HepG2 (cell line): ENCODE results near the gene INTS15. TPM values are rescaled to one million over a fixed set of nuclear protein-coding genes. Genes with fewer than 3 reads are reported as not detected.

Source experiments
- ISL2 ChIP-seq: sonication (generic); formaldehyde crosslinking; IDR thresholded peaks from 2 replicates; pipeline ENCODE4 v1.5.0; 2020; ENCODE audit warnings: missing genetic modification reagents
- KMT2A ChIP-seq: sonication (generic); formaldehyde crosslinking; IDR thresholded peaks from 2 replicates; pipeline ENCODE4 v1.4.0; 2020; ENCODE audit warnings: missing genetic modification reagents
- KMT2B ChIP-seq: IDR thresholded peaks from 2 replicates; pipeline ENCODE4 v1.6.1; 2016; ENCODE audit warnings: missing genetic modification reagents, missing compliant biosample characterization
- MXI1 ChIP-seq: IDR thresholded peaks from 3 replicates; pipeline ENCODE4 v1.6.1; 2012; ENCODE audit warnings: low read depth, low read length, inconsistent platforms, borderline replicate concordance
- NCOA2 ChIP-seq: sonication (generic); formaldehyde crosslinking; IDR thresholded peaks from 2 replicates; pipeline ENCODE4 v1.8.0; 2022; ENCODE audit warnings: inconsistent platforms
- PHB2 ChIP-seq: fragments of 450-650 bp; IDR thresholded peaks from 2 replicates; pipeline ENCODE4 v1.6.1; 2018; ENCODE audit not compliant: partially characterized antibody
- PHF8 ChIP-seq: sonication (generic); formaldehyde crosslinking; IDR thresholded peaks from 2 replicates; pipeline ENCODE4 v1.5.0; 2020; ENCODE audit warnings: missing genetic modification reagents
- PITX1 ChIP-seq: sonication (generic); formaldehyde crosslinking; IDR thresholded peaks from 2 replicates; pipeline ENCODE4 v1.5.1; 2020; ENCODE audit warnings: mild to moderate bottlenecking, missing genetic modification reagents
- U2AF2 ChIP-seq: fragments of 200-400 bp; formaldehyde crosslinking; IDR thresholded peaks from 2 replicates; pipeline ENCODE4 v1.6.1; 2017; ENCODE audit warnings: low read depth, mild to moderate bottlenecking, low read length
- ZBTB3 ChIP-seq: sonication (generic); formaldehyde crosslinking; IDR thresholded peaks from 2 replicates; pipeline ENCODE4 v1.4.0; 2020; ENCODE audit warnings: low read depth, mild to moderate bottlenecking, moderate library complexity, missing genetic modification reagents, borderline replicate concordance
- ZKSCAN8 ChIP-seq: IDR thresholded peaks from 2 replicates; pipeline ENCODE4 v1.6.1; 2016; ENCODE audit warnings: borderline replicate concordance, missing genetic modification reagents, missing compliant biosample characterization
- ZMAT3 ChIP-seq: sonication (generic); formaldehyde crosslinking; conservative IDR thresholded peaks from 2 replicates; pipeline ENCODE4 v1.7.0; 2021; ENCODE audit warnings: missing genetic modification reagents
- ZMYM2 ChIP-seq: sonication (generic); formaldehyde crosslinking; IDR thresholded peaks from 2 replicates; pipeline ENCODE4 v1.8.0; 2022; ENCODE audit warnings: mild to moderate bottlenecking, missing genetic modification reagents
- ZNF101 ChIP-seq: sonication (generic); formaldehyde crosslinking; IDR thresholded peaks from 2 replicates; pipeline ENCODE4 v1.4.0; 2020; ENCODE audit warnings: mild to moderate bottlenecking, low read depth, missing genetic modification reagents, borderline replicate concordance
- ZNF296 ChIP-seq: sonication (generic); formaldehyde crosslinking; conservative IDR thresholded peaks from 2 replicates; pipeline ENCODE4 v1.5.0; 2020; ENCODE audit warnings: mild to moderate bottlenecking, missing genetic modification reagents
- ZNF564 ChIP-seq: sonication (generic); formaldehyde crosslinking; IDR thresholded peaks from 2 replicates; pipeline ENCODE4 v1.8.1; 2023; ENCODE audit warnings: mild to moderate bottlenecking, missing genetic modification reagents
- ZNF878 ChIP-seq: sonication (generic); formaldehyde crosslinking; IDR thresholded peaks from 2 replicates; pipeline ENCODE4 v1.8.1; 2023; ENCODE audit warnings: mild to moderate bottlenecking, missing genetic modification reagents, moderate library complexity
- polyA plus RNA-seq, 8 experiments: library from polyadenylated mRNA; depleted of rRNA in 3 of 8; stranded (reverse) in 7 of 8; unstranded in 1 of 8; fragments of >200 nt; fragmentation: Illumina TruSeq in 4 of 8; extraction: Trizol in 4 of 8; gene quantifications; 2 replicates each; pipeline versions ENCODE4 v1.2.1 to v1.2.3, GENCODE V29; 2011 to 2016; ENCODE audit warnings: low read depth in 4 of 8, missing spikeins in 1 of 8, mixed read lengths in 1 of 8; ENCODE audit not compliant: insufficient read depth in 1 of 8
- total RNA-seq, 5 experiments: library from RNA; depleted of rRNA; stranded (reverse); fragments of >200 nt; fragmentation: Illumina TruSeq; extraction: Trizol; gene quantifications; 2 replicates each; pipeline ENCODE4 v1.2.3, GENCODE V29; 2016; ENCODE audit warnings: low read depth in 1 of 5
- TF ChIP-seq, protein P1 (sequence below): sonication (generic); formaldehyde crosslinking; conservative IDR thresholded peaks from 2 replicates; pipeline ENCODE4 v1.4.0; 2020; ENCODE audit warnings: missing genetic modification reagents
- TF ChIP-seq, protein P2 (sequence below): sonication (generic); formaldehyde crosslinking; IDR thresholded peaks from 2 replicates; pipeline ENCODE4 v1.5.0; 2020; ENCODE audit warnings: mild to moderate bottlenecking, missing genetic modification reagents, borderline replicate concordance
- TF ChIP-seq, protein P3 (sequence below): sonication (generic); formaldehyde crosslinking; conservative IDR thresholded peaks from 2 replicates; pipeline ENCODE4 v1.4.0; 2020; ENCODE audit warnings: missing genetic modification reagents
- TF ChIP-seq, protein P4 (sequence below): sonication (generic); formaldehyde crosslinking; IDR thresholded peaks from 2 replicates; pipeline ENCODE4 v1.5.0; 2020; ENCODE audit warnings: missing genetic modification reagents
- TF ChIP-seq, protein P5 (sequence below): sonication (generic); formaldehyde crosslinking; IDR thresholded peaks from 2 replicates; pipeline ENCODE4 v1.8.1; 2023; ENCODE audit warnings: missing genetic modification reagents, inconsistent platforms, borderline replicate concordance
- TF ChIP-seq, protein P6 (sequence below): IDR thresholded peaks from 2 replicates; pipeline ENCODE4 v1.6.1; 2016; ENCODE audit warnings: missing genetic modification reagents, missing compliant biosample characterization

The INTS15 gene
- total and polyA plus RNA-seq, 2 of the 13 experiments (the other 11 are each of a cell fraction or from before 2014, with no cell fraction given): 16.3 to 25.7 TPM

DNA sequence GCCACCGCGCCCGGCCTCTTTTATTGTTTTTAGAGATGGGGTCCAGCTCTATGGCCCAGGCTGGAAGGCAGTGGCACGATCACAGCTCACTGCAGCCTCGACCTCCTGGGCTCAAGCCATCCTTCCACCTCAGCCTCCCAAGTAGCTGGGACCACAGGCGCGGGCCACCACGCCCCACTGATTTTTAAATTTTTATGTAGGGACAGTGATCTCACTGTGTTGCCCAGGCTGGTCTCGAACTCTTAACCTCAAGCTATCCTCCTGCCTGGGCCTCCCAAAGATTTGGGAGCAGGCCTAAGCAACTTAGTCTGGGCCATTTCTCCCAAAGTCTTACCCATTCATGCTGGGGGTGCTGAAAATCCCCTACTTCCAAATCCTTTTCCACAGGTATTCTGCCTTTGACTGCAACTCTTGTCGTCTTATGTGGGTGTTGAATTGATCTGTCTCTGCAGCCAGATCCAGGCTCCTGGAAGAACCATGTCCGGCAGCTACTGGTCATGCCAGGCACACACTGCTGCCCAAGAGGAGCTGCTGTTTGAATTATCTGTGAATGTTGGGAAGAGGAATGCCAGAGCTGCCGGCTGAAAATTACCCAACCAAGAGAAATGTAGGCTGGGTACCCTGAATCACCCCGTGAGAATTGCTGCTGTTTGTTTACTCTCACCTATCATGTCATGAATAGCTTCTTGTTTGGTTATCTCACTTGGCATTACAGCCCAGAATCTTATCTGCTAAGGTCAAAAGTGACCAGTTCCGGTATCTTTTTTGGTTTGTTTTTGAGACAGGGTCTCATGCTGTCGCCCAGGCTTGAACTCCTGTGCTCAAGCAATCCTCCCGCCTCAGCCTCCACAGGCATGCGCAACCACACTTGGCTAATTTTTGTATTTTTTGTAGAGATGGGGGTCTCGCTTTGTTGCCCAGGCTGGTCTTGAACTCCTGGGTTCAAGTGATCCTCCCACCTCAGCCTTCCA is 11.4 kb upstream of the INTS15 start (continued):
- peak; percentile 94 for TF ChIP-seq ZNF878
- peak; percentile 81 for TF ChIP-seq PITX1 (CRISPR knock-in tag)
- TF ChIP-seq ZMYM2 (CRISPR knock-in tag): peak; percentile 16; the same call in 1 of the 2 replicates
- 0 out of 2 replicates have a peak, but pooled peaks have one; percentile 80 for TF ChIP-seq ZBTB3 (CRISPR knock-in tag)
- TF ChIP-seq U2AF2: no peak
- no peak for TF ChIP-seq ZMAT3
- no peak for TF ChIP-seq KMT2B (CRISPR knock-in tag)
- peak; percentile 93 for TF ChIP-seq NCOA2
- TF ChIP-seq ZNF296 (CRISPR knock-in tag): 0 out of 2 replicates have a peak, but pooled peaks have one; percentile 2
- TF ChIP-seq, protein P1, sequence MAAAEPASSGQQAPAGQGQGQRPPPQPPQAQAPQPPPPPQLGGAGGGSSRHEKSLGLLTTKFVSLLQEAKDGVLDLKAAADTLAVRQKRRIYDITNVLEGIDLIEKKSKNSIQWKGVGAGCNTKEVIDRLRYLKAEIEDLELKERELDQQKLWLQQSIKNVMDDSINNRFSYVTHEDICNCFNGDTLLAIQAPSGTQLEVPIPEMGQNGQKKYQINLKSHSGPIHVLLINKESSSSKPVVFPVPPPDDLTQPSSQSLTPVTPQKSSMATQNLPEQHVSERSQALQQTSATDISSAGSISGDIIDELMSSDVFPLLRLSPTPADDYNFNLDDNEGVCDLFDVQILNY (CRISPR knock-in tag): no peak
- TF ChIP-seq PHB2: no peak
- TF ChIP-seq, protein P2, sequence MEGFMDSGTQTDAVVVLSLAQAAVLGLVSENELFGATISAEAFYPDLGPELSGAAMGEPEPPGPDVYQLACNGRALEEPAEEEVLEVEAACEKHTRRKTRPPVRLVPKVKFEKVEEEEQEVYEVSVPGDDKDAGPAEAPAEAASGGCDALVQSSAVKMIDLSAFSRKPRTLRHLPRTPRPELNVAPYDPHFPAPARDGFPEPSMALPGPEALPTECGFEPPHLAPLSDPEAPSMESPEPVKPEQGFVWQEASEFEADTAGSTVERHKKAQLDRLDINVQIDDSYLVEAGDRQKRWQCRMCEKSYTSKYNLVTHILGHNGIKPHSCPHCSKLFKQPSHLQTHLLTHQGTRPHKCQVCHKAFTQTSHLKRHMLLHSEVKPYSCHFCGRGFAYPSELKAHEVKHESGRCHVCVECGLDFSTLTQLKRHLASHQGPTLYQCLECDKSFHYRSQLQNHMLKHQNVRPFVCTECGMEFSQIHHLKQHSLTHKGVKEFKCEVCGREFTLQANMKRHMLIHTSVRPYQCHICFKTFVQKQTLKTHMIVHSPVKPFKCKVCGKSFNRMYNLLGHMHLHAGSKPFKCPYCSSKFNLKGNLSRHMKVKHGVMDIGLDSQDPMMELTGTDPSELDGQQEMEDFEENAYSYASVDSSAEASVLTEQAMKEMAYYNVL: peak; percentile 67; the same call in 1 of the 2 replicates
- TF ChIP-seq, protein P3, sequence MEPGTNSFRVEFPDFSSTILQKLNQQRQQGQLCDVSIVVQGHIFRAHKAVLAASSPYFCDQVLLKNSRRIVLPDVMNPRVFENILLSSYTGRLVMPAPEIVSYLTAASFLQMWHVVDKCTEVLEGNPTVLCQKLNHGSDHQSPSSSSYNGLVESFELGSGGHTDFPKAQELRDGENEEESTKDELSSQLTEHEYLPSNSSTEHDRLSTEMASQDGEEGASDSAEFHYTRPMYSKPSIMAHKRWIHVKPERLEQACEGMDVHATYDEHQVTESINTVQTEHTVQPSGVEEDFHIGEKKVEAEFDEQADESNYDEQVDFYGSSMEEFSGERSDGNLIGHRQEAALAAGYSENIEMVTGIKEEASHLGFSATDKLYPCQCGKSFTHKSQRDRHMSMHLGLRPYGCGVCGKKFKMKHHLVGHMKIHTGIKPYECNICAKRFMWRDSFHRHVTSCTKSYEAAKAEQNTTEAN (CRISPR knock-in tag): 0 out of 2 replicates have a peak, but pooled peaks have one; percentile 21
- TF ChIP-seq ISL2: peak; percentile 82
- TF ChIP-seq ZKSCAN8: peak; percentile 68; the same call in 1 of the 2 replicates
- no peak for TF ChIP-seq PHF8 (CRISPR knock-in tag)
- TF ChIP-seq, protein P4, sequence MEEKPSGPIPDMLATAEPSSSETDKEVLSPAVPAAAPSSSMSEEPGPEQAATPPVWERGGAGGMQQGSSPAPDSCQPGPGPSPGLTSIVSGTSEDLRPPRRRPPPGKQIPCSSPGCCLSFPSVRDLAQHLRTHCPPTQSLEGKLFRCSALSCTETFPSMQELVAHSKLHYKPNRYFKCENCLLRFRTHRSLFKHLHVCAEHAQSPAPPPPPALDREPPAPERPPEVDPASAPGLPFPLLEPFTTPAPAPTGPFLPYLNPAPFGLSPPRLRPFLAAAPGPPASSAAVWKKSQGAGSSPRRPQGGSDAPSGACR (CRISPR knock-in tag): no peak; the same call in 1 of the 2 replicates
- TF ChIP-seq KMT2A (CRISPR knock-in tag): no peak
- no peak for TF ChIP-seq ZNF564
- TF ChIP-seq MXI1: peak; percentile 40; the same call in 1 of the 3 replicates
- TF ChIP-seq, protein P5, sequence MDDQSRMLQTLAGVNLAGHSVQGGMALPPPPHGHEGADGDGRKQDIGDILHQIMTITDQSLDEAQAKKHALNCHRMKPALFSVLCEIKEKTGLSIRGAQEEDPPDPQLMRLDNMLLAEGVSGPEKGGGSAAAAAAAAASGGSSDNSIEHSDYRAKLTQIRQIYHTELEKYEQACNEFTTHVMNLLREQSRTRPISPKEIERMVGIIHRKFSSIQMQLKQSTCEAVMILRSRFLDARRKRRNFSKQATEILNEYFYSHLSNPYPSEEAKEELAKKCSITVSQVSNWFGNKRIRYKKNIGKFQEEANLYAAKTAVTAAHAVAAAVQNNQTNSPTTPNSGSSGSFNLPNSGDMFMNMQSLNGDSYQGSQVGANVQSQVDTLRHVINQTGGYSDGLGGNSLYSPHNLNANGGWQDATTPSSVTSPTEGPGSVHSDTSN (CRISPR knock-in tag): no peak
- TF ChIP-seq ZNF101 (CRISPR knock-in tag): no peak
- TF ChIP-seq, protein P6, sequence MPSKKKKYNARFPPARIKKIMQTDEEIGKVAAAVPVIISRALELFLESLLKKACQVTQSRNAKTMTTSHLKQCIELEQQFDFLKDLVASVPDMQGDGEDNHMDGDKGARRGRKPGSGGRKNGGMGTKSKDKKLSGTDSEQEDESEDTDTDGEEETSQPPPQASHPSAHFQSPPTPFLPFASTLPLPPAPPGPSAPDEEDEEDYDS (CRISPR knock-in tag): peak; percentile 74
